HG03060 (cell line): ENCODE measurements around the gene OXGR1.
"Not testable (repeated sequence)": the region's sequence is repeated elsewhere in the genome, so short reads cannot be mapped to it uniquely, and the experiment has no call there.

Experiments used
- ATAC-seq: cut with Tn5 transposase; IDR thresholded peaks from one replicate; pipeline ENCODE4 v1.9.1; 2021; ENCODE audit warnings: low read depth, moderate number of reproducible peaks; ENCODE audit not compliant: unreplicated experiment

The OXGR1 gene

GRCh38 chr13:96994017-96994857 is at the start of gene OXGR1:
Gene OXGR1 (minus strand): TSS chr13:96994476. CDS start chr13:96987759, 6,717 bp downstream.
- ATAC-seq = no peak

GRCh38 chr13:97043302-97043701 is 49.0 kb upstream of the OXGR1 start:
- ATAC-seq = no peak

- ATAC-seq = no peak
Observed at GRCh38 chr13:97030705-97031452, 36.6 kb upstream of the OXGR1 start.

- ATAC-seq = no peak
Observed at GRCh38 chr13:97028441-97029299, 34.4 kb upstream of the OXGR1 start.

- no peak for ATAC-seq
Observed at GRCh38 chr13:97027162-97027554, 32.9 kb upstream of the OXGR1 start.

GRCh38 chr13:97026531-97027161 is 32.4 kb upstream of the OXGR1 start:
- no peak for ATAC-seq

- ATAC-seq = not testable (repeated sequence)
Observed at GRCh38 chr13:97023812-97024211, 29.5 kb upstream of the OXGR1 start.

GRCh38 chr13:97023117-97023516 is 28.8 kb upstream of the OXGR1 start:
- ATAC-seq = no peak

GRCh38 chr13:97021241-97021640 is 27.0 kb upstream of the OXGR1 start:
- ATAC-seq = no peak

GRCh38 chr13:97020689-97021240 is 26.5 kb upstream of the OXGR1 start:
- ATAC-seq = no peak

GRCh38 chr13:97020194-97020593 is 25.9 kb upstream of the OXGR1 start:
- ATAC-seq = no peak

GRCh38 chr13:97019236-97019635 is 25.0 kb upstream of the OXGR1 start:
- ATAC-seq = no peak

- ATAC-seq = peak; percentile 77
Observed at GRCh38 chr13:97018029-97018819, 23.9 kb upstream of the OXGR1 start.

- no peak for ATAC-seq
Observed at GRCh38 chr13:97017322-97017721, 23.0 kb upstream of the OXGR1 start.

- ATAC-seq = no peak
Observed at GRCh38 chr13:97015661-97016350, 21.5 kb upstream of the OXGR1 start.

- ATAC-seq = no peak
Observed at GRCh38 chr13:97012251-97013048, 18.2 kb upstream of the OXGR1 start.

GRCh38 chr13:97011446-97012131 is 17.3 kb upstream of the OXGR1 start:
- ATAC-seq = no peak
